Measurements from ENCODE around the gene TSPYL4.

Gene TSPYL4

DNA sequence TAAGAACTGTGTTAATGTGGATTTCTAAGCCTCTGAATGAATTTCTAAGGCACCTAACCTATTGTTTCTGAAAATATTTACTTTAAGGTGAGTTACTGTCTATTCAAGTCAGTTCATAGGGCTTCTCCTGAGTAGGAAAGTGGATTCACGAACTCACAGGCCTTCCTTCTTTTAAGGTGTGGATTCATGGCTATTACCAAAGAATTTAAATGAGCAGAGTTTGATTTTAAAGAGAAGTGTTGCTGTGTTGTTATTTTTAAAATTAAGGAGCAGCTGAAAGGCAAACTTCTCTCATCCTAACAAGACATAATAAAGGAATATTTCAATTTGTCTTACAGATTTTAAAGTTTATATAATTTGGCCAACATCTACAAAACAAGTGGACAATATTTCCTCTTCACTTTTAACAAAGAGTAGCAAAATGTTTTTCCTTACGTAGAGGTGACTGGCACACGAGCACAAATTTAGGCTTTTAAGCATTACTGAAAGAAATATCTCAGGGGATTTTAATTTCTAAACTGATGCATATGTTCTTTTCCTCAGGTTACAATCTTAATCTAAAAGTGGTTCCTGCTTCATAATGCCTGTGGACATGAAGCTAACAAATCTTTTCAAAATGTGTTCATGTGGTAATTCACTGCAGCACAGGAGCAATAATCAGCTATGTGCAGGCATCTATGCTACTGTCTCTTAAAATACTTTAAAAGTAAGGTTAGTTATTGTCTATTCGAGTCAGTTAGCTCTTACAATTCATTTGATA, 602 bp upstream of the TSPYL4 start:
- H3K27ac ChIP-seq, result peak overlapping the region; percentile 76
- no peak for TF ChIP-seq ZFX (IDR thresholded peaks at IDR 0.05)
- TF ChIP-seq, protein P1, sequence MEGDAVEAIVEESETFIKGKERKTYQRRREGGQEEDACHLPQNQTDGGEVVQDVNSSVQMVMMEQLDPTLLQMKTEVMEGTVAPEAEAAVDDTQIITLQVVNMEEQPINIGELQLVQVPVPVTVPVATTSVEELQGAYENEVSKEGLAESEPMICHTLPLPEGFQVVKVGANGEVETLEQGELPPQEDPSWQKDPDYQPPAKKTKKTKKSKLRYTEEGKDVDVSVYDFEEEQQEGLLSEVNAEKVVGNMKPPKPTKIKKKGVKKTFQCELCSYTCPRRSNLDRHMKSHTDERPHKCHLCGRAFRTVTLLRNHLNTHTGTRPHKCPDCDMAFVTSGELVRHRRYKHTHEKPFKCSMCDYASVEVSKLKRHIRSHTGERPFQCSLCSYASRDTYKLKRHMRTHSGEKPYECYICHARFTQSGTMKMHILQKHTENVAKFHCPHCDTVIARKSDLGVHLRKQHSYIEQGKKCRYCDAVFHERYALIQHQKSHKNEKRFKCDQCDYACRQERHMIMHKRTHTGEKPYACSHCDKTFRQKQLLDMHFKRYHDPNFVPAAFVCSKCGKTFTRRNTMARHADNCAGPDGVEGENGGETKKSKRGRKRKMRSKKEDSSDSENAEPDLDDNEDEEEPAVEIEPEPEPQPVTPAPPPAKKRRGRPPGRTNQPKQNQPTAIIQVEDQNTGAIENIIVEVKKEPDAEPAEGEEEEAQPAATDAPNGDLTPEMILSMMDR (conservative IDR thresholded peaks at IDR 0.05), result no peak

DNA sequence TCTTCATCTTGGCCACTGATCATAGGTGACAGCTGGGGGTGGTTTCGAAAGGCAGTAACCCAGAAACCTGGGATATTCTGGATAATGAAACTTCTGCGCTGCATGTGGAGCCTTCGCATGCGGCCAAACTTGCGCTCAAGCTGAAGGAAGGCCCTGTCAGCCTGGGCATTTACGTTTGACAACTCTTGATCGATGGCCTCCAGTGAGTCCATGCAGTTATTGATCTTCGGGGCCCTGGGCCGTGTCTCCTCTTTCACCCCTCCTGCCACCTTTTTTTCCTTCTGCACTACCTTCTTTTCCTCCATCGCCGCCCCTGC, 729 bp downstream of the TSPYL4 start:
- no peak for TF ChIP-seq ZFX (IDR thresholded peaks at IDR 0.05)
- TF ChIP-seq, protein P1 (conservative IDR thresholded peaks at IDR 0.05), result no peak
- peak overlapping the region; percentile 76 for H3K27ac ChIP-seq

DNA sequence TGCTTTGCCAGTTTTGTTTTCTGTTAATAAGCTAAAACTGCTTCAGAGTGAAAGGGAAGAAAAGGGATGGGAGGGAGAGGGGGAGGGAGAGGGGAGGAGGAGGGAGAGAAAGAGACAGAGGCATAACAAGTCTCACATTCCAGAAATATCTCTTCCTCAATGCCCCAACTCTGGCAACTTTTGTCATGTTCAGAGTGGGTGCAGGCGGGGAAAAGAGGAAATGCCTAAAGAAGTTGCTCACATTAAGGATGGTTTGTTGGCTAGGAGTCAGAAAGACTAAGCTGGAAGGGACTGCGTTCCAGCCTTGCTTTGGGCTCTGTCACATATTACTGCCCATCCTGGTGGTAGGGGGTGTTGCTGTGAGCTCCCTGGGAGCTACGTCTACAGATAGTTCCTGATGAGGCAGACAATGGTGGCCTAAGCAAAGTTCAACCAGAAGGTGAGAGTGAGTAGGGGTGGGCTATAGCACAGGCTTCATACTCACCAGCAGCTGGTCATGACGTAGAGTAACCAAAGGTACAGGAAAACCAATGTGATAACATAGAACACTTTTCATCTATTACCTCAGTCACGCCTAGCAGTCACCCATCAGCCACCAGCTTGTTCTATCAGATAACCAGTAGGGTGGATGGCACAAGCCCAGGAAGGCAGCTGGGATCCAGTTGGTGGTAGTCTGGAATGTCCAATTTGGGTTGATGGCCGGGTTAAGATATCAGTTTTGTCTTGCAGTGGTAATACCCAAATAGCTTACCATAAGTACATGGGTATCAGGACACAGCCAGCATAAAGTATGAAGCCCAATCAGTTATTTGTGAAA, 2.1 kb downstream of the TSPYL4 start:
- no peak overlapping the region for H3K27ac ChIP-seq
- TF ChIP-seq, protein P1 (conservative IDR thresholded peaks at IDR 0.05), result no peak
- TF ChIP-seq ZFX (IDR thresholded peaks at IDR 0.05), result no peak

DNA sequence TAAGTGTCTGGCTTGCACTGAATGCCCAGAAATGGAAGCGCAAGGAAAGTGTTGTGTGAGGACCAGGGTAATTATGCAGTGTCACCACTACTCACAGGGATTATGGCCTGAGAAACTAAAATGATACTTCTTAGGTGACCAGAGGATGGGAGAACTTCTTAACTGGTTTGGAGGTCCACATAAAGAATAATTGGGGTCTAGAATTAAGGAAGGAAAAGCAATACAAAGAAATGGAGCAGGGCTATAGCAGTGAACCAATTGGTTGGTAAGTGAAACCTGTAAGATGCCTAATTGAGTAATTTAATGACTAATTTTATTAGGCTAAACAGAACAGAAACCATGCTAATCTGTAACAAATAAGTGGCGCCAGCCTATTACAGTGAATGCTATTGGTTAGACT, 5.3 kb downstream of the TSPYL4 start:
- no peak for TF ChIP-seq ZFX (IDR thresholded peaks at IDR 0.05)
- TF ChIP-seq, protein P1 (conservative IDR thresholded peaks at IDR 0.05), result no peak
- no peak overlapping the region for H3K27ac ChIP-seq

DNA sequence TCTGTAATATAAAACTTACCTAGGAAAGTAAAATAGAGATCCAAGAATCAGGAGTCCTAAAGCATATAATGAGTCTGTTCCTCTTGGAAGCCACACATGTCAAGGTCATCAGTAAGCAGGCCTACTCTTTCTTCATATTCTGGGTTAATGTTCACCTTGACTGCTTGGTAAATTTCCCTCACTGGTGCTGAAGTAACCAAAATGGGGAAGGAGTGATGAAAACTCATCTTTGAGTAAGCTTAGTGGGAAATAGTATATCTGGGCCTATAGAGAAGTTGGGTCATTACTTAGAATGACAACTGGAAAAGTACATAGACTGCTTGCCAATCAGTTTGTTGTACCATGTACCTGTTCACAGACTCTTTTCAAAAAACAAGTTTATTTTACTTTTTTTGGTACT, 6.6 kb downstream of the TSPYL4 start:
- TF ChIP-seq, protein P1 (conservative IDR thresholded peaks at IDR 0.05), result no peak
- no peak for TF ChIP-seq ZFX (IDR thresholded peaks at IDR 0.05)
- no peak overlapping the region for H3K27ac ChIP-seq

DNA sequence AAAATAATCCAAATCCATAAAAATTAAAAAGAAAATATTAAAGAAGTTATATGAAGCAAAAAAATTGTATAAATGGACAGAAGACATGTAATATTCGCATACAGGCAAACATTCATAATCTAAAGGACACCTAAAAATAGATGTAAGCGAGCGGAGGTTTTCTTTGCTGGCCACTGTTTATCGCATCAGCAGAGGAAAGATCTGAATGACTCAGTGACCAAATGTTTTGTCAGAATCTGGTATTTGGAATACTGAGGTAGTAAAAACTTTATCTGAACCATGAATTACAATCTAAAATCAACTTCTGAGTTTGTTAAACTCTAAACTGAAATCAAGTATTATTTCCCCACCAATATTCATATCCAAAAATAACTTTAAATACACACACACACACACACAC, 7.8 kb downstream of the TSPYL4 start:
- H3K27ac ChIP-seq, result no peak overlapping the region
- TF ChIP-seq ZFX (IDR thresholded peaks at IDR 0.05), result no peak

DNA sequence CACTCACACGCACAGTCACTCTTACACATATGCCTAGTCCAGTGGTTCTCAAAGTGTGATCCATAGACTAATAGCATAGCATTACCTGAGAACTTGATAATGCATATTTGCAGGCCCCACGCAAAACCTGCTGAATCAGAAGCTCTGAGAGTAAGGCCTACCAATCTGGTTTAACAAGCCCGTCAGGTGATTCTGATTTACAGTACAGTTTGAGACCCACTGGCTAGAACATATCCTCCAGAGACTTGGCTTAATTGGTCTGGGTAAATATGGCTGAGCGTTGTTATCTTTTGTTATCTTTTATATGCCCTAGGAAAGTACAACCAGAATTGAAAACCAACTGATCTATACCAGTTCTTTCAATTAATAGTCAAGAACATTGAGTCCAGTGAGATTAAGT, 9.6 kb downstream of the TSPYL4 start:
- TF ChIP-seq, protein P1 (conservative IDR thresholded peaks at IDR 0.05), result no peak
- TF ChIP-seq ZFX (IDR thresholded peaks at IDR 0.05), result no peak
- H3K27ac ChIP-seq, result no peak overlapping the region; the same call in 1 of the 2 replicates
